Fibroblast of peridontal ligament (primary cell): ENCODE measurements around the gene ENTPD1.
A peak's percentile ranks its signal among the peaks of the same experiment; 100 is the strongest.
"Not testable (repeated sequence)": the region's sequence is repeated elsewhere in the genome, so short reads cannot be mapped to it uniquely, and the experiment has no call there.

ENCODE experiments used
- DNase-seq: peaks from one replicate; pipeline ENCODE4 v3.0.0-alpha.2; 2010; ENCODE audit errors: extremely low read depth

The ENTPD1 gene

DNA sequence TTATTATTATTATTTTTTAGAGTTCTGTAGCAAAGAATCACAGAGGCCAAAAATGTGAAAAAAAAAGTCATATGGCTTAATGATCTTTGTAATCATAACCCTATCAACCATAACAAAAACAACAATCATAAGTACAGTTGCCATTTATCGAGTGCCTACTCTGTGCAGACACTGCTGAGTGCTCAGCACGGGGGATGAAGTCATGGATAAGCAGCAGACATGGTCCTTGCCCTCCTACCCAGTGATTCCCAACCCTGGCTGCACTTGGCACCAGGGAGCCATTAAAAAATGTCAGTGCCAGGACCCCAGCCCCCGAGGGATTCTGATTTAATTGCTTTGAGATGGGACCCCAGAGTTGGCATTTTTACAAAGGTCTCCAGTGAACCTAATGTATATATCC, 38.2 kb downstream of the ENTPD1 start:
- DNase-seq = no peak

DNA sequence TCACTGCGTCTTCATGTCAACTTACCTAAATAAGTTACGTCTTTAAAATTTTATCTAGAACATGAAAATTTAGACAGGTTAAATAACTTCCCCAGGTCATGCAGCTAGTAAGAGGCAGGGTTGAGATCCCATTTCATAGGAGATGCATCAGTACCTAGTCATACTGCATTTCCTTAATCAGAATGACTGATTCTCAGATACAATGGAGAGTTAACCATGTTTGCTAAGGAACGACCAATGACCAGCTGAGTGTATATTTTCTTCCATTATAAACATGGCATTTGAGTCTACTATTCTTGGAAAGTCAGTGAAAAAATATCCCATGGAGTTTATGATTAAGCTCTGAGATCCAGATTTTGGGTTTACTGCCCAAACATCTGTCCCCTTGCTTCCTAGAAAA, 39.6 kb downstream of the ENTPD1 start:
- peak; percentile 8 for DNase-seq

DNA sequence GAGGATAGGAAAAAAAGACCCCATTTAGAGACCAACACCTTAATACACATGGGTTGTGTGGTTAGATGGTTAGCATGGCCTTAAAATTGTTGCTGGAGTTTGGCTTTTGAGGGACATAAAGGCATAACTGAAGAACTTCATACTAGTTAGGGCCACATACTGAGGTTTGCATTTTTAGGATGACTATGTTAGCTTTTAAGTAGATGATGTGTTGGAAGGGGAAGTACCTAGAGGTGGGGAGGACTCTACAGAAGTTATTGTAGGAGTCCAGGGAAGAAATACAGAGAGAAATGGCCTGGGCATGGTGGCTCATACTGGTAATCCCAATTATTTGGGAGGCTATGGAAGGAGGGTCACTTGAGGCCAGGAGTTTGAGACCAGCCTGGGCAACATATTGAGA, 40.5 kb downstream of the ENTPD1 start:
- no peak for DNase-seq

DNA sequence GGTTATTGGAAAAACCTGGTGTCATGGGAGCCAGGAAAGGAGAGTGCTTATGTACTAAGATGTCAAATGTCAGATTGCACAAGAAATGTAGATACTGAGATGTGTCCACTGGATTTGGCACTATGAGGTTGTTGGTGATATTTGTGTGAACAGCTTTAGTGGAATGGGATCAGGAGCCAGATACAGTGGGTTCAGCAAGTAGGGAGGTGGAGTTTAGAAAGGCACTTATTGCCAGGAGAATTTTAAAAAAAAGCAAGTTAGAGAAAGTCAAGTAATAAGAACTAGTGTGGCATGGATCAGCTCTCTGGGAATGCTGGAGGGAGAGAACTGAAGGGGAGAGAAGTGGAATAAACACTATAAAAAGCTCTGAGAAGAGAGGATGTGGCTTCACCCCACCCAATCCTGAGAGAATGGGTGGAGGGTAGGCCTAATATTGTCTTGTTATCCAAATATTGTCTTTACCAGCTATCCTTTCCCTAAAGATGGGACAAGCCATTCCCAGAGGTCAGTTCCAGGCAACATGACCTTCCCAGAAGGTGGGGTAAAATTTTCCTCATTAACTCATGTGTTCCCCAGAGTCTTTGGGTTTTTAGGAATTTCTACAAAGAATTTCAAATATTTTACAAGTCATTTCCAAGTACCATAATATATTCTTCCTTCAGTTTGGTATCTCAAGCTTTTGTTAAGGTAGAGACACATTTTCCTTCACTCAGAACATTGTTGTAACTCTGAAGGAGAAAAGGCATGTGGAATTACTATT, 42.3 kb downstream of the ENTPD1 start:
- peak; percentile 53 for DNase-seq

DNA sequence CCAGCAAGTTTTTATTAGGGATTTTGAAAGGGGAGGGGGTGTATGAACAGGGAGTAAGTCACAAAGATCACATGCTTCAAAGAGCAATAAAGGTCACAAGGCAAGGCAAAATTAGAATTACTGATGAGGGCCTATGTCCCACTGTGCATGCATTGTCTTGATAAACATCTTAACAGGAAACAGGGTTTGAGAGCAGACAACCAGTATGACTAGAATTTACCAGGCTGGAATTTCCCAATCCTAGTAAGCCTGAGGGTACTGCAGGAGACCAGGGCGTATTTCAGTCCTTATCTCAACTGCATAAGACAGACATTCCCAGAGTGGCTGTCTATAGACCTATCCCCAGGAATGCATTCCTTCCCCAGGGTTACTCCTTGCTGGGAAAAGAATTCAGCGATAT, 44.3 kb downstream of the ENTPD1 start:
- DNase-seq = not testable (repeated sequence)

DNA sequence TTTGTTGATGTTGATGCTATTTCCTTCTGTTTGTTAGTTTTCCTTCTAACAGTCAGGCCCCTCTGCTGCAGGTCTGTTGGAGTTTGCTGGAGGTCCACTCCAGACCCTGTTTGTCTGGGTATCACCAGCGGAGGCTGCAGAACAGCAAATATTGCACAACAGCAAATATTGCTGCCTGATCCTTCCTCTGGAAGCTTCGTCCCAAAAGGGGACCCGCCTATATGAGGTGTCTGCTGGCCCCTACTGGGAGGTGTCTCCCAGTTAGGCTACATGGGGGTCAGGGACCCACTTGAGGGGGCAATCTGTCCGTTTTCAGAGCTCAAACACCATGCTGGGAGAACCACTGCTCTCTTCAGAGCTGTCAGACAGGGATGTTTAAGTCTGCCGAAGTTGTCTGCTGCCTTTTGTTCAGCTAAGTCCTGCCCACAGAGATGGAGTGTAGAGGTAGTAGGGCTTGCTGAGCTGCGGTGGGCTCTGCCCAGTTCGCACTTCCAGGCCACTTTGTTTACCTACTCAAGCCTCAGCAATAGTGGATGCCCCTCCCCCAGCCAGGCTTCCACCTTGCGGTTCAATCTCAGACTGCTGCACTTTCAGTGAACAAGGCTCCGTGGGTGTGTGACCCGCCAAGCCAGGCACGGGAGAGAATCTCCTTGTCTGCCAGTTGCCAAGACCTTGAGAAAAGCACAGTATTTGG, 50.9 kb downstream of the ENTPD1 start:
- DNase-seq = not testable (repeated sequence)

DNA sequence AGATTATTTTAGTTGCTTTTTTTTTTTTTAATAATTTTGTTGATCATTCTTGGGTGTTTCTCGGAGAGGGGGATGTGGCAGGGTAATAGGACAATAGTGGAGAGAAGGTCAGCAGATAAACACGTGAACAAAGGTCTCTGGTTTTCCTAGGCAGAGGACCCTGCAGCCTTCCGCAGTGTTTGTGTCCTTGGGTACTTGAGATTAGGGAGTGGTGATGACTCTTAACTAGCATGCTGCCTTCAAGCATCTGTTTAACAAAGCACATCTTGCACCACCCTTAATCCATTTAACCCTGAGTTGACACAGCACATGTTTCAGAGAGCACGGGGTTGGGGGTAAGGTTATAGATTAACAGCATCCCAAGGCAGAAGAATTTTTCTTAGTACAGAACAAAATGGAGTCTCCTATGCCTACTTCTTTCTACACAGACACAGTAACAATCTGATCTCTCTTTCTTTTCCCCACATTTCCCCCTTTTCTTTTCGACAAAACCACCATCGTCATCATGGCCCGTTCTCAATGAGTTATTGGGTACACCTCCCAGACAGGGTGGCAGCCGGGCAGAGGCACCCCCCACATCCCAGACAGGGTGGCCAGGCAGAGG, 52.8 kb downstream of the ENTPD1 start:
- DNase-seq = not testable (repeated sequence)

DNA sequence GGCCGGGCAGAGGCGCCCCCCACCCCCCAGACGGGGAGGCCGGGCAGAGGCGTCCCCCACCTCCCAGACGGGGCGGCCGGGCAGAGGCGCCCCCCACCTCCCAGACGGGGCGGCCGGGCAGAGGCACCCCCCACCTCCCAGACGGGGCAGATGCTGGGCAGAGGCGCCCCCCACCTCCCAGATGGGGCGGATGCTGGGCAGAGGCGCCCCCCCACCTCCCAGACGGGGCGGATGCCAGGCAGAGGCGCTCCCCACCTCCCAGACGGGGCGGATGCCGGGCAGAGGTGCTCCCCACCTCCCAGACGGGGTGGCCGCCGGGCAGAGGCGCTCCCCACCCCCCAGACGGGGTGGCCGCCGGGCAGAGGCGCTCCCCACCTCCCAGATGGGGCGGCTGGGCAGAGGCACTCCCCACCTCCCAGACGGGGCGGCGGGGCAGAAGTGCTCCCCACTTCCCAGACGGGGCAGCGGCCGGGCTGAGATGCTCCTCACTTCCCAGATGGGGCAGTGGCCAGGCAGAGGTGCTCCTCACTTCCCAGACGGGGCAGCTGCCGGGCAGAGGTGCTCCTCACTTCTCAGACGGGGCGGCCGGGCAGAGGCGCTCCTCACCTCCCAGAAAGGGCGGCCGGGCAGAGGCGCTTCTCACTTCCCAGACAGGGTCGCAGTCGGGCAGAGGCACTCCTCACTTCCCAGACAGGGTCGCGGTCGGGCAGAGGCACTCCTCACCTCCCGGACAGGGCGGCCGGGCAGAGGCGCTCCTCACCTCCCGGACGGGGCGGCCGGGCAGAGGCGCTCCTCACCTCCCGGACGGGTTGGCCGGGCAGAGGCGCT, 53.6 kb downstream of the ENTPD1 start:
- no peak for DNase-seq

DNA sequence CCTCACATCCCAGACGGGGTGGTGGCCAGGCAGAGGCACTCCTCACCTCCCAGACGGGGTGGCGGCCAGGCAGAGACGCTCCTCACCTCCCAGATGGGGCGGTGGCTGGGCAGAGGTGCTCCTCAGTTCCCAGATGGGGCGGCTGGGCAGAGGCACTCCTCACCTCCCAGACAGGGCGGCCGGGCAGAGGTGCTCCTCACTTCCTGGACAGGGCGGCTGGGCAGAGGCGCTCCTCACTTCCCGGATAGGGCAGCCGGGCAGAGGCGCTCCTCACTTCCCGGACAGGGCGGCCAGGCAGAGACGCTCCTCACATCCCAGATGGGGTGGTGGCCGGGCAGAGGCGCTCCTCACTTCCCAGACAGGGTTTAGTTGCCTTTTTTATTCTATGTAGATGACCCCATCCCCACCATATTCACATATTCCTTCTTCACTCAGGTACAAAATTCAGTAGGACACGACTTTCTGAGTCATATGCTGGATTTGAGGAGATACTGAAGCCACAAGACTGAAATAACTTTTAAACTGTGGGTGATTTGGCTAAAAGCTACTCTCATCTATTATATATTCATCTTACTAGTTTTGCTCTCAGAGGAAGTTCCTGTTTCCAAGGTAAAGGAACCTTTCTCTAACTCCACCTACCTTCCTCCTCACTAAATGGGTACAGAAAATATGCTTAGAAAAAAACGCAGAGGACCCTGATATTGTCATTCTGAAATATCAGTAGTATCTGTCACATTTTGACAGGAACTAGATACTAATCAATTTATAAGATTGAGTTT, 54.4 kb downstream of the ENTPD1 start:
- DNase-seq = no peak

DNA sequence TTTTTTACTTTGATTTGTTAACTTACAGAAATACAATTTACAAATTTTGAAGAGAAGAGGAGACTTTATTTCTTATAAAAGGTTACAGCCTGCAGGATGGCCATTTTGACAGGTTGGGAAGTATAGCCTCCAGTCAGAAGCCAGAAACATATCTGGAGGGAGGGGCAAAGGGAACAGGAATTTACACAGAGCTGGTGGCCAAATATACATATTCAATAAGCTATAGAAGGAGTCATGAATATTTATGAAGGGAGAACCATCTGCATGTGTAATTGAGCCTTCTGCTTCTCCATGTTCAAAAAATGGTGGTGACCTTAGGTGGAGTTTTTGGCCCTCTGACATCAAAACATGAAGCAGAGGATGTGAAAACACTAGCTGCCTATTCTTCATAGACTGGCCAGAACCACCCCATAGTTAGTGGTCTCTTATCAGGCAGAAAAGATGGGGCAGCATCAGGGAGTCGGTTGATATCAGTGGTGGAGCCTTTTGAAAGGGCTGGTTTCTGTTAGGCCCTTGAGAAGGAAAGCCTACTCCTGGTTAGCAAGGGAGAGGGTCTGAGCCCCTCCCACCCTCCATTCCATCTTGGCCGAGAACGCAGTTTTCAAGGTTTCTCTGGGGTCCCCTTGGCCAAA, 57.2 kb downstream of the ENTPD1 start:
- no peak for DNase-seq

DNA sequence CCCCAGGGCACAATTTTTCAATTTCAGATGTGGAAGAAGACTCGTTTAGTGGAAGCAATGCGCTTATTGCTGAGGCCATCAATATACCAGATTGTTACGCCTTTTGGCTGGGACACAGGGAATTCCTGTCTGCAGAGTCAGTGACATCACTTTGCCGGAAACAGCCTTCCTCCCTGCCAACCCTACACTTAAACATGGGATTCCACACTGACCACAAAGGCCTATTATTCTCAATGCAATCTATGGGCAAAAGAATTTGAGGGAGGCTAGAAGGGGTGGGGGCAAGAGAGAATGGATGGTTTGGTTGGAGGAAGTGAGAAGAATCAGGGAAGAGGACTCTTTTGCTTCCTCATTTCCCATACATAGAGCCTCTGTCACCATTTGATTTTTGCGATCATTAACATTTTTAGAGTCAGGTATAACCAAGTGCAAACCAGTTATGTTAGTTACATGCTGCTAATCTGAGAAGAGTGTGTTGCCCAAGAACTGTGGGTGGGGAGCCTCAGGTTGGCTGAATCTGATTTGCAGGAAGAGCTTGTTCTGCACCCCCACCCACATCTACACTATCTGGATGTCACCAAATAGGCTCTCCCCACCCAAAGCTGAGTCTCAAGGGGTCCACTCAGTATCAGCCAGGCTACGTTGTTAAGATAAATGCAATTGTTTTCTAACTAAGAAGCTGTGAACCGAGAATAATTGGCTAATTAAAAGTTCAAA, 58.2 kb downstream of the ENTPD1 start:
- DNase-seq = peak; percentile 95

DNA sequence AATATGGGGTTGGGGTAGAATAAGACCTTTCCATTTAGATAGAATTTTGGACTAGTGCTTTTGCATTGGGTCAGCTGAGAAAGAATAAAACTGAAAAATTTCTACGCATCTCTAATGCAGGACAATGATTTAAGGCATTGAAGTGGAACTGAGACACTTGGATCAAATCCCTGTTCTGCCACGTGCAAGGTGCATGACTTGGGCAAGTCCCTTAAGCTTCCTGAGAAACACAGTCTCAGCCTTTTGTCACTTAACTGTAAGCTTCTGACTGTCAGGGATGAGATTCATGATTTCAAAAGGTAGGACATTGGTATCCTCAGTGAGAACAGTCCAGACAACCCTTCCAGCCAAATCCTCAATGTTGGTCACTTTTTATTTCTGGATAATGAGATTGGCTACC, 59.2 kb downstream of the ENTPD1 start:
- DNase-seq = no peak

DNA sequence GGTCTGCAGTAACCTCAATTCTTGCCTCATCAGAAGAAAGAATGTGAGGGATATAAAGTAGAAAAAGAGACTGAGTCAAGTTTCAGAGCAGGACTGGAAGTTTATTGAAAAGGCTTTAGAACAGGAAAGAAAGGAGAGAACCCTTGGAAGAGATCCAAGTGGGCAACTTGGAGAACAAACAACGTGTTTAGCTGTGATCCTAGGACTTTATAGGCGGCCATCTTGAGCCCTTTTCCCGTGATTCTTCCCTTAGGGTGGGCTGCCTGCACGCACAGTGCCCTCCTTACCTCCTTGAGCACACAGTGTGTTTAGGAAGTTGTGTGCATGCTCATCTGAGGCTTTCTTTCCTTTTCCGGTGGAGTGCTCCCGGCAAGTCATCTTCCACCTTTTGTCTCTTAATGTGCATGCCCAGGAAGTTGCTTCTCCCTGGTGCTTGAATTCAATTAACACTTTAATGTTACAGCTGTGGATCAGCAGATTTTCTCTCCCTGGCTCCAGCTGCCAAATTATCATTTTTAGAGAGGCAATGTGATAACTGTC, 59.8 kb downstream of the ENTPD1 start:
- DNase-seq = peak; percentile 26

DNA sequence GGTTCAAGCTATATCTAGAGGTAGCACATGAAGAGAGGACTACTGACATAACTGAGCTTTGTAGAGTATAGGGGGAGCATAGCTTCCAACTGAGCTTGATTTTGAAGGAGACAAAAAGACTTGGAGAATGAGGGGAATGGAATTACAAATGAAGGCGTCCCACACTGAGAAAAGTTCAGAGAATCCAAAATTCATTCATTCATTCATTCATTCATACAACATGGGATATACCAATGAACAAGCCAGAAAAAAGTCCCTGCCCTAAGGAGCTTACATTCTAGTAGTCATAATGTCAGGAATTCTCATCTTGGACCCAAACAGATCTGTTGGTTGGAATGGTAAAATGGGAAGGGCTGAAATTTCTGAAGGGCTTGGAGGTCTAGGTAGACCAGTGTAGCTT, 62.0 kb downstream of the ENTPD1 start:
- DNase-seq = no peak

DNA sequence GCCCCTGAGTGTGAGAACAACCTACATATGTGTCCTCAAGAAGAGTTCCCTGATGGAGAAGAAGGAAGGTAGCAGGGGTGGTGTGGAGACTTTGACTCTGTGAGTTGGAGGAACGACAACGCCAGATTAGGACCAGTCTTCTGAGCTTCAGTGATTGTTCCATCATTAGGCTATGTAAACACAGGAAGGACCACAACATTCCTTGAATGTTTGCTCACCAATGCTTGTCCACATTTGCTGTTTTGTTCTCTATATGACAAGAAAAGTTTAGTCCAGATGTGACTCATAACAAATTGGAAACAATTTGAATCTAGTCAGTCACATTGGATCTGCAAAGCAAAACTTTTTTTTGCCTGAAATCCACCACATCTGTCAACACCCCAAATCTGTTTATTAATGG, 62.7 kb downstream of the ENTPD1 start:
- peak; percentile 88 for DNase-seq

DNA sequence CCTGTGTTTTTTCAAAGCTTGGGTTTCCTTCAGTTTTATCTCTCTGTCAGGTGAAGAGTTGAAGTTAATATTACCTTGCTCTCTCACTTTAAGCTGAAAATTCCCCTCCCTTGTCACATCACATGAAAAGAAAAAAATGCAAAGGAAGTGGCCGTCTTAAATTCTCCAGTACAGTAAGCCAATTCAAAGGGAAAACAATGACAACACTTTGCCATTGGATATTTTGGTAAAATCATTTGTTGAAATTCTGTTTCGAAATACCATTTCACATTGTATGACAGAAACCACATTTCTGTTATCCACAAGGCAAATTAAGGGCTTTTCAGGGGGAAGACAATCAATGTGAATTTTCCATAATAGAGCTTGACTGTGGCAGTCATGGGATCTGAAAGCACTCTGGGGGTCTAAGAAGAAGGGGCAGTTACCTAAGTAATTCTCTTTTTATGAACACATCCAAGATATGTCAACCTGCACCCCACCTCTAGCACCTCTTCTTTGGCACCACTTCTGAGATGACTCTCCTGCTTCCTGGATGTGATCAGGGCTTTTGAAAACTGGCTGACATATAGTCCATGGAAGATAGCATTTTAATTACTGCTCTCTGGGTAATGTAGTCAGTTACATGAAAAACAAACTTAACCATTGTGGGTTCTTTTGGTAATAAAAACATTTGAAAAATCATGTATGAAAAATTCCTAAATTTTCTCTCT, 63.8 kb downstream of the ENTPD1 start:
- DNase-seq = peak; percentile 59

DNA sequence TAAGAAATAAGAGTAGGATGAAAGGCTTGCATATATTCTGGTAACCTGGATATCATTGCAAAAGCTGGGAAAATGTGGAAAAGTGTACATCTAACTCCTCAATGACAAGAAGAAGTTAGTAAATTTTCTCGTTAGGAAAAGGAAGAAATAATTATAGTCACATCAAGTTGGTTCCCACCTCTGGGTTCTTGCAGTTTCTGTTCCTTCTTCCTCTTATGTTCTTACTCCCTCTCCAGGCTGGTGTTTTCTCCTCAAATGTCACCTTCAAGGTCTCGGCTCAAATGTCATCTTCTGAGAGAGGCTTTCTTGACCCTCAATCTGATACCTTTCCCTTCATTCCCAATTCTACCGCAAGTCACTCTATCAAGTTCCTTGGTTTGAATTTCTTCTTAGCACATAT, 64.4 kb downstream of the ENTPD1 start:
- no peak for DNase-seq

DNA sequence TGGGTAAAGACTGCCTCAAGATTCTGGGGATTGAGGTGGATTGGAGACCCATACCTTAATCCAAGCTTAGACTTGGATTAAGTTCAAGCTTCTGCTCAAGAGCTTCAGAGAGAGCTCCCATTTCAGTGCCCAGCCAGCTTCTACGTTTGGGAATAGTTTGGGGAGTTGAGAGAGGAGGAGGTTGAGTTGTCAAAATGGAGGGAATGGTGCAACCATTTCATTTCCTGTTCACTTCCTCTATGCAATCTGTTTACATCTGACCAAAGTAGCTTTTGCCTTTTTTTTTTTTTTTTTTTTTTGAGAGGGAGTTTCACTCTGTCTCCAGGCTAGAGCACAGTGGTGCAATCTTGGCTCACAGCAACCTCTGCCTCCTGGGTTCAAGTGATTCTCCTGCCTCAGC, 65.8 kb downstream of the ENTPD1 start:
- no peak for DNase-seq

DNA sequence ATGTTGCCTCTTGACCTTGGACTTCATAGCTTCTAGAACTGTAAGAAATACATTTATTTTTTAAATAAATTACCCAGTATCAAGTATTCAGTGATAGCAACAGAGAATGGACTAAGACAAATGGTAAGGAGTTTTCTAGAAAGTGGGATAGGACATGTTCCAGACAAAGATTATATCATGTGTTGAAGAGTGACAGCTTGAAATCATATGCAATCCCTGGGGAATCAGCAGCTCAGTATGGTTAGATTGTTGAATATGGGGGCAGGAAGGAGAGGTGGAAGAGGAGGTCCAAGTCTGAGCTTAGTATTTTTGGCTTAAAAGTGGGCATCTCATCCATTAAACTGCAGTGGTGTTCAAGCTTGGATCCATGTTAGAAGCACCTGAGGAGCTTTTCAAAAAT, 74.1 kb downstream of the ENTPD1 start:
- no peak for DNase-seq
